Keratinocyte (primary cell): Measurements from ENCODE around the gene RANBP9.

Experiments used
- EZH2 ChIP-seq: IDR thresholded peaks from one replicate; pipeline ENCODE4 v1.6.1; 2012; ENCODE audit warnings: inconsistent platforms, mild to moderate bottlenecking, low read length, moderate library complexity
- TF ChIP-seq, protein P1 (sequence below), 3 experiments: IDR thresholded peaks in 1 of 3; conservative IDR thresholded peaks in 1 of 3; optimal IDR thresholded peaks in 1 of 3; 2 replicates in 2 of 3; 3 replicates in 1 of 3; pipeline versions ENCODE3 to v1.5.1; 2011; ENCODE audit warnings: low read length in 3 of 3, mild to moderate bottlenecking in 3 of 3, moderate library complexity in 2 of 3, control low read depth in 1 of 3, inconsistent platforms in 1 of 3; ENCODE audit not compliant: insufficient read depth in 2 of 3; ENCODE audit errors: extremely low read depth in 1 of 3

DNA sequence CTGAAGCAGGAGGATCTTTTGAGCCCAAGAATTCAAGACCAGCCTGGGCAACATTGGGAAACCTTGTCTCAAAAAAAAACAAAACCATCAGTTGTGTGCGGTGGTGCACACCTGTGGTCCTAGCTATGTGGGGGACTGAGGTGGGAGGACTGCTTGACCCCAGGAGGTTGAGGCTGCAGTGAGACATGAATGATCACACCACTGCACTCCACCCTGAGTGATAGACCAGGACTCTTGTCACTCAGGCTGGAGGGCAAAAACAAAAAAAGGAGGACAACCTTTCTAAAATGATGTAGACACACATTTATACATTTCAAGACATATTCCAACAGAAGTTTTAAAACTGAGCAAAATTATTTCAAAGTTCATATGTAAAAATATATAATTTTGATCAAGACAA lies 51.4 kb downstream of the RANBP9 start:
- TF ChIP-seq, protein P1, sequence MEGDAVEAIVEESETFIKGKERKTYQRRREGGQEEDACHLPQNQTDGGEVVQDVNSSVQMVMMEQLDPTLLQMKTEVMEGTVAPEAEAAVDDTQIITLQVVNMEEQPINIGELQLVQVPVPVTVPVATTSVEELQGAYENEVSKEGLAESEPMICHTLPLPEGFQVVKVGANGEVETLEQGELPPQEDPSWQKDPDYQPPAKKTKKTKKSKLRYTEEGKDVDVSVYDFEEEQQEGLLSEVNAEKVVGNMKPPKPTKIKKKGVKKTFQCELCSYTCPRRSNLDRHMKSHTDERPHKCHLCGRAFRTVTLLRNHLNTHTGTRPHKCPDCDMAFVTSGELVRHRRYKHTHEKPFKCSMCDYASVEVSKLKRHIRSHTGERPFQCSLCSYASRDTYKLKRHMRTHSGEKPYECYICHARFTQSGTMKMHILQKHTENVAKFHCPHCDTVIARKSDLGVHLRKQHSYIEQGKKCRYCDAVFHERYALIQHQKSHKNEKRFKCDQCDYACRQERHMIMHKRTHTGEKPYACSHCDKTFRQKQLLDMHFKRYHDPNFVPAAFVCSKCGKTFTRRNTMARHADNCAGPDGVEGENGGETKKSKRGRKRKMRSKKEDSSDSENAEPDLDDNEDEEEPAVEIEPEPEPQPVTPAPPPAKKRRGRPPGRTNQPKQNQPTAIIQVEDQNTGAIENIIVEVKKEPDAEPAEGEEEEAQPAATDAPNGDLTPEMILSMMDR (optimal IDR thresholded peaks at IDR 0.05 in 1 of 3, IDR thresholded peaks at IDR 0.05 in 1 of 3, conservative IDR thresholded peaks at IDR 0.05 in 1 of 3; ENCODE audit: extremely low read depth in 1 of 3, insufficient read depth in 2 of 3, low read length in 3 of 3) = no peak
- TF ChIP-seq EZH2 = no peak
